Measurements from ENCODE around the gene BDH1.
"Not testable (repeated sequence)": the region's sequence is repeated elsewhere in the genome, so short reads cannot be mapped to it uniquely, and the experiment has no call there.

Gene BDH1

GRCh38 chr3:197577366-197578074, 21.8 kb upstream of the BDH1 start:
- no peak for DNase-seq (ENCODE audit: low spot score)

- DNase-seq (ENCODE audit: low spot score), result no peak
These were observed 21.1 kb upstream of the BDH1 start for GRCh38 chr3:197576838-197577237.

- no peak for DNase-seq (ENCODE audit: low spot score)
These were observed 19.6 kb upstream of the BDH1 start for GRCh38 chr3:197575362-197575761.

- DNase-seq (ENCODE audit: low spot score), result not testable (repeated sequence)
These were observed 18.7 kb upstream of the BDH1 start for GRCh38 chr3:197574396-197574991.

- no peak for DNase-seq (ENCODE audit: low spot score)
These were observed 17.4 kb upstream of the BDH1 start for GRCh38 chr3:197573048-197573767.

- not testable (repeated sequence) for DNase-seq (ENCODE audit: low spot score)
These were observed 16.1 kb upstream of the BDH1 start for GRCh38 chr3:197571880-197572172.

- not testable (repeated sequence) for DNase-seq (ENCODE audit: low spot score)
These were observed 15.5 kb upstream of the BDH1 start for GRCh38 chr3:197571074-197571879.

GRCh38 chr3:197569433-197569832, 13.7 kb upstream of the BDH1 start:
- not testable (repeated sequence) for DNase-seq (ENCODE audit: low spot score)

GRCh38 chr3:197567904-197568681, 12.3 kb upstream of the BDH1 start:
- no peak for DNase-seq (ENCODE audit: low spot score)

GRCh38 chr3:197566155-197566554, 10.4 kb upstream of the BDH1 start:
- not testable (repeated sequence) for DNase-seq (ENCODE audit: low spot score)

GRCh38 chr3:197564097-197564843, 8.5 kb upstream of the BDH1 start:
- no peak for DNase-seq (ENCODE audit: low spot score)

GRCh38 chr3:197562398-197563251, 6.9 kb upstream of the BDH1 start:
- DNase-seq (ENCODE audit: low spot score), result no peak

- no peak for DNase-seq (ENCODE audit: low spot score)
These were observed 6.2 kb upstream of the BDH1 start for GRCh38 chr3:197561926-197562325.

- no peak for DNase-seq (ENCODE audit: low spot score)
These were observed 3.9 kb upstream of the BDH1 start for GRCh38 chr3:197559651-197560050.

- DNase-seq (ENCODE audit: low spot score), result peak; percentile 93
These were observed 1.0 kb downstream of the BDH1 start for GRCh38 chr3:197554562-197555280.

- DNase-seq (ENCODE audit: low spot score), result peak; percentile 4
These were observed 1.6 kb downstream of the BDH1 start for GRCh38 chr3:197554196-197554561.

- DNase-seq (ENCODE audit: low spot score), result no peak
These were observed 3.6 kb downstream of the BDH1 start for GRCh38 chr3:197552198-197552597.

GRCh38 chr3:197550489-197550888, 5.3 kb downstream of the BDH1 start:
- no peak for DNase-seq (ENCODE audit: low spot score)

- no peak for DNase-seq (ENCODE audit: low spot score)
These were observed 6.4 kb downstream of the BDH1 start for GRCh38 chr3:197549261-197549885.
